IMR-90 (cell line): Measurements from ENCODE around the gene SCFD1. TPM values are rescaled to one million over a fixed set of nuclear protein-coding genes. Genes with fewer than 3 reads are reported as not detected.

Experiments
- ATAC-seq: fragments of 200-7000 bp; cut with Tn5 transposase; 2 replicates; pipeline ENCODE4 v1.9.1; 2020; ENCODE audit warnings: low read depth, mild to moderate bottlenecking, moderate library complexity
- BruUV-seq: library from RNA; stranded (reverse); fragments of 400-500 nt; replicated peaks from 2 replicates; lab custom pipeline; 2021; lab: Mats Ljungman, UMichigan
- CTCF ChIA-PET: fragments of 300-600 bp; formaldehyde crosslinking; extraction: SDS; loops from one replicate; lab custom pipeline; 2021; ENCODE audit warnings: antibody characterized with exemption; lab: Yijun Ruan, JAX
- POLR2A ChIA-PET: fragments of 300-600 bp; sonication (Branson Sonifier 250); formaldehyde crosslinking; loops from one replicate; lab custom pipeline; 2022; ENCODE audit warnings: antibody characterized with exemption; ENCODE audit not compliant: unreplicated experiment; lab: Charles Lee
- DNase-seq: peaks from one replicate; pipeline ENCODE4 v3.0.0; 2013
- H2AFZ ChIP-seq: replicated peaks from 2 replicates; pipeline ENCODE3; 2013; ENCODE audit warnings: low read length, mild to moderate bottlenecking; ENCODE audit not compliant: poor library complexity
- H2AK5ac ChIP-seq: 2 replicates; pipeline ENCODE4 v1.6.1; 2013; ENCODE audit warnings: low read depth, low read length, inconsistent platforms
- H2AK9ac ChIP-seq: replicated peaks from 2 replicates; pipeline ENCODE3; 2013; ENCODE audit warnings: mild to moderate bottlenecking, low read depth, low read length, moderate library complexity; ENCODE audit not compliant: poor library complexity
- H2BK120ac ChIP-seq: 2 replicates; pipeline ENCODE4 v1.6.1; 2013; ENCODE audit warnings: low read depth, low read length, inconsistent platforms
- H2BK15ac ChIP-seq: 3 replicates; pipeline ENCODE4 v1.6.1; 2013; ENCODE audit warnings: low read depth, low read length, inconsistent platforms
- H2BK20ac ChIP-seq: 2 replicates; pipeline ENCODE4 v1.6.1; 2013; ENCODE audit warnings: low read depth, mild to moderate bottlenecking, inconsistent platforms, low read length, moderate library complexity
- H2BK5ac ChIP-seq: 2 replicates; pipeline ENCODE4 v1.6.1; 2013; ENCODE audit warnings: mild to moderate bottlenecking, low read depth, low read length, inconsistent platforms; ENCODE audit not compliant: poor library complexity, severe bottlenecking
- H3K14ac ChIP-seq: replicated peaks from 2 replicates; pipeline ENCODE4 v1.6.1; 2013; ENCODE audit warnings: low read depth, low read length, inconsistent platforms
- H3K18ac ChIP-seq: 2 replicates; pipeline ENCODE4 v1.6.1; 2013; ENCODE audit warnings: low read depth, low read length, control low read depth
- H3K23ac ChIP-seq: 2 replicates; pipeline ENCODE4 v1.6.1; 2013; ENCODE audit warnings: low read depth, low read length, inconsistent platforms
- H3K27ac ChIP-seq: 2 replicates; pipeline ENCODE4 v1.5.1; 2013; ENCODE audit warnings: mild to moderate bottlenecking, control low read depth, low read length; ENCODE audit not compliant: insufficient read depth
- H3K27me3 ChIP-seq: 2 replicates; pipeline ENCODE4 v1.6.1; 2013; ENCODE audit warnings: low read length; ENCODE audit not compliant: control insufficient read depth, insufficient read depth
- H3K36me3 ChIP-seq: 2 replicates; pipeline ENCODE4 v1.6.1; 2013; ENCODE audit warnings: low read length, mixed read lengths; ENCODE audit not compliant: control insufficient read depth, insufficient read depth
- H3K4ac ChIP-seq: 2 replicates; pipeline ENCODE4 v1.6.1; 2013; ENCODE audit warnings: low read depth, low read length, inconsistent platforms
- H3K4me1 ChIP-seq: 2 replicates; pipeline ENCODE4 v1.6.1; 2013; ENCODE audit warnings: low read length, mixed read lengths; ENCODE audit not compliant: control insufficient read depth, insufficient read depth
- H3K4me2 ChIP-seq: 2 replicates; pipeline ENCODE4 v1.6.1; 2013; ENCODE audit warnings: low read depth, mild to moderate bottlenecking, control low read depth, low read length, moderate library complexity
- H3K4me3 ChIP-seq: 2 replicates; pipeline ENCODE4 v1.5.1; 2013; ENCODE audit warnings: low read depth, mild to moderate bottlenecking, control low read depth, low read length, moderate library complexity; ENCODE audit not compliant: insufficient read depth
- H3K56ac ChIP-seq: 2 replicates; pipeline ENCODE4 v1.6.1; 2013; ENCODE audit warnings: low read length, inconsistent platforms; ENCODE audit not compliant: insufficient read depth; ENCODE audit errors: extremely low read depth
- H3K79me1 ChIP-seq, 2 experiments: 2 replicates each; pipeline ENCODE4 v1.6.1; 2013; ENCODE audit warnings: low read length in 2 of 2, inconsistent platforms in 1 of 2, low read depth in 1 of 2
- H3K9ac ChIP-seq: 2 replicates; pipeline ENCODE4 v1.6.1; 2013; ENCODE audit warnings: low read depth, low read length, control low read depth
- H3K9me1 ChIP-seq: 2 replicates; pipeline ENCODE4 v1.6.1; 2013; ENCODE audit warnings: low read length, inconsistent platforms; ENCODE audit not compliant: insufficient read depth
- H3K9me3 ChIP-seq: 2 replicates; pipeline ENCODE4 v1.6.1; 2013; ENCODE audit warnings: low read length; ENCODE audit not compliant: control insufficient read depth, insufficient read depth
- H4K20me1 ChIP-seq: 2 replicates; pipeline ENCODE4 v1.6.1; 2013; ENCODE audit warnings: low read length, inconsistent platforms; ENCODE audit not compliant: insufficient read depth
- H4K5ac ChIP-seq: 2 replicates; pipeline ENCODE4 v1.6.1; 2013; ENCODE audit warnings: mild to moderate bottlenecking, low read depth, low read length, control low read depth
- H4K8ac ChIP-seq, 2 experiments: 2 replicates each; pipeline ENCODE4 v1.6.1; 2013; ENCODE audit warnings: low read depth in 2 of 2, low read length in 2 of 2, control low read depth in 1 of 2, inconsistent platforms in 1 of 2
- H4K91ac ChIP-seq: 2 replicates; pipeline ENCODE4 v1.6.1; 2013; ENCODE audit warnings: low read depth, low read length, inconsistent platforms; ENCODE audit not compliant: insufficient read depth
- BHLHE40 ChIP-seq: fragments of 150-350 bp; IDR thresholded peaks from 2 replicates; pipeline ENCODE4 v1.6.1; 2016; ENCODE audit warnings: mild to moderate bottlenecking, low read depth, low read length
- CHD1 ChIP-seq: IDR thresholded peaks from 2 replicates; pipeline ENCODE4 v1.6.1; 2012; ENCODE audit warnings: low read depth, low read length, improper control_type of control experiment
- ELK1 ChIP-seq: fragments of 150-350 bp; IDR thresholded peaks from 2 replicates; pipeline ENCODE4 v1.6.1; 2016; ENCODE audit warnings: low read depth, mild to moderate bottlenecking, low read length, moderate library complexity, borderline replicate concordance
- FOS ChIP-seq: fragments of 150-350 bp; IDR thresholded peaks from 2 replicates; pipeline ENCODE4 v1.6.1; 2016; ENCODE audit warnings: low read depth, low read length
- MAFK ChIP-seq: IDR thresholded peaks from 2 replicates; pipeline ENCODE4 v1.6.1; 2012; ENCODE audit warnings: low read depth, low read length, improper control_type of control experiment
- MXI1 ChIP-seq: IDR thresholded peaks from 2 replicates; pipeline ENCODE4 v1.6.1; 2012; ENCODE audit warnings: low read depth, mild to moderate bottlenecking, low read length, moderate library complexity, borderline replicate concordance
- NFE2L2 ChIP-seq: fragments of 150-350 bp; IDR thresholded peaks from 2 replicates; pipeline ENCODE4 v1.6.1; 2016; ENCODE audit warnings: low read depth, mild to moderate bottlenecking, low read length
- POLR2A ChIP-seq: IDR thresholded peaks from 2 replicates; pipeline ENCODE4 v1.6.1; 2012; ENCODE audit warnings: mild to moderate bottlenecking, low read depth, low read length
- SMC3 ChIP-seq: fragments of 150-350 bp; IDR thresholded peaks from 2 replicates; pipeline ENCODE4 v1.6.1; 2016; ENCODE audit warnings: low read depth, mild to moderate bottlenecking, antibody characterized with exemption, low read length, moderate library complexity
- WGBS, 2 experiments: methylation state at CpG; one replicate each; pipeline versions ENCODE4 v1.1.5 to v1.1.7; 2013; ENCODE audit warnings: missing lambda C conversion rate in 2 of 2; ENCODE audit not compliant: insufficient read length in 1 of 2; ENCODE audit errors: extremely low coverage in 2 of 2; 5-methylcytosine and 5-hydroxymethylcytosine counted together
- dilution Hi-C: fragments of 300-500 bp; cut with HindIII; formaldehyde crosslinking; loops from one replicate; pipeline ENCODE4 v1.14.3; 2018; ENCODE audit warnings: low sequenced_read_pairs; ENCODE audit not compliant: unreplicated experiment
- in situ Hi-C: fragments of 300-500 bp; cut with MboI; formaldehyde crosslinking; loops from 3 replicates; pipeline ENCODE4 v1.14.3; 2019; ENCODE audit warnings: low sequenced_read_pairs, inconsistent platforms, mixed read lengths
- intact Hi-C: fragments of 100-400 bp; cut with micrococcal nuclease; formaldehyde crosslinking; loops from 2 replicates; pipeline ENCODE4 v1.10.0; 2022
- polyA plus RNA-seq, 3 experiments: library from polyadenylated mRNA; depleted of rRNA; stranded (reverse); fragments of >200 nt; gene quantifications; 2 replicates each; pipeline ENCODE4 v1.2.3, GENCODE V29; 2012; ENCODE audit warnings: low replicate concordance in 1 of 3
- total RNA-seq: library from RNA; depleted of rRNA; stranded (reverse); fragments of >200 nt; gene quantifications from 2 replicates; pipeline ENCODE4 v1.2.3, GENCODE V29; 2012
- TF ChIP-seq, protein P1 (sequence below): fragments of 150-350 bp; IDR thresholded peaks from 2 replicates; pipeline ENCODE4 v1.6.1; 2017; ENCODE audit warnings: mild to moderate bottlenecking, antibody characterized with exemption, low read length, low read depth

The SCFD1 gene
- total and polyA plus RNA-seq, 2 of the 4 experiments (the other 2 are of a cell fraction): 51.4 to 74.0 TPM

GRCh38 chr14:30767624-30768023 is 145.5 kb downstream of the SCFD1 start:
- Histone ChIP-seq H3K4me2 (no peak overlapping the region), H3K27ac (no peak overlapping the region), H3K27me3 (peaks cover 16% of the 10 kb centered on the region), H2BK5ac (no peak overlapping the region), H2BK15ac (no peak overlapping the region), H3K23ac (no peak overlapping the region), H2BK120ac (no peak overlapping the region), H2AK5ac (no peak overlapping the region), H3K79me1 (no peaks in the 10 kb centered on the region), H3K56ac (no peak overlapping the region), H4K8ac (no peak overlapping the region), H2AFZ (no peak overlapping the region), H3K36me3 (no peaks in the 10 kb centered on the region), H2BK20ac (no peak overlapping the region), H4K91ac (no peak overlapping the region), H3K18ac (no peak overlapping the region), H3K4me3 (no peak overlapping the region), H2AK9ac (no peak overlapping the region), H3K4me1 (no peaks in the 10 kb centered on the region), H4K20me1 (no peaks in the 10 kb centered on the region), H3K4ac (no peak overlapping the region), H4K5ac (no peak overlapping the region), H3K14ac (no peak overlapping the region), H3K9ac (no peak overlapping the region), H3K9me3 (peaks cover 5% of the 10 kb centered on the region; the same call in 1 of the 2 replicates), H3K9me1 (no peaks in the 10 kb centered on the region)
- no peak for ATAC-seq
- no TSS peak for BruUV-seq
- TF ChIP-seq BHLHE40 (no peak), CHD1 (no peak), ELK1 (no peak), POLR2A (no peak), FOS (no peak), NFE2L2 (no peak), SMC3 (no peak), MAFK (no peak), MXI1 (no peak)
- TF ChIP-seq, protein P1, sequence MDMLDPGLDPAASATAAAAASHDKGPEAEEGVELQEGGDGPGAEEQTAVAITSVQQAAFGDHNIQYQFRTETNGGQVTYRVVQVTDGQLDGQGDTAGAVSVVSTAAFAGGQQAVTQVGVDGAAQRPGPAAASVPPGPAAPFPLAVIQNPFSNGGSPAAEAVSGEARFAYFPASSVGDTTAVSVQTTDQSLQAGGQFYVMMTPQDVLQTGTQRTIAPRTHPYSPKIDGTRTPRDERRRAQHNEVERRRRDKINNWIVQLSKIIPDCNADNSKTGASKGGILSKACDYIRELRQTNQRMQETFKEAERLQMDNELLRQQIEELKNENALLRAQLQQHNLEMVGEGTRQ: no peak
- in situ Hi-C loops: no loop called here
- POLR2A ChIA-PET: no interaction called here
- intact Hi-C loops: no loop called here
- WGBS, 2 experiments: no CpG with 5 or more reads among the region's 4 CpGs
- no peak for DNase-seq
- CTCF ChIA-PET: no interaction called here
- dilution Hi-C loops: no loop called here
